ENCODE measurements around the gene UTP25.
"Not testable (repeated sequence)": the region's sequence is repeated elsewhere in the genome, so short reads cannot be mapped to it uniquely, and the experiment has no call there.

The UTP25 gene

GRCh38 chr1:209896346-209896745 is 68.6 kb downstream of the UTP25 start:
- no peak for DNase-seq (ENCODE audit: low read depth)

- DNase-seq (ENCODE audit: low read depth) = not testable (repeated sequence)
Measured at GRCh38 chr1:209898271-209898670, 70.5 kb downstream of the UTP25 start.

GRCh38 chr1:209898851-209899250 is 71.1 kb downstream of the UTP25 start:
- DNase-seq (ENCODE audit: low read depth) = not testable (repeated sequence)

- no peak for DNase-seq (ENCODE audit: low read depth)
Measured at GRCh38 chr1:209899948-209900347, 72.2 kb downstream of the UTP25 start.

GRCh38 chr1:209900734-209901133 is 73.0 kb downstream of the UTP25 start:
- DNase-seq (ENCODE audit: low read depth) = no peak

- DNase-seq (ENCODE audit: low read depth) = no peak
Measured at GRCh38 chr1:209901211-209901610, 73.4 kb downstream of the UTP25 start.

- DNase-seq (ENCODE audit: low read depth) = not testable (repeated sequence)
Measured at GRCh38 chr1:209904774-209905173, 77.0 kb downstream of the UTP25 start.
